ENCODE data around the gene POLR2F. TPM values are rescaled to one million over a fixed set of nuclear protein-coding genes. Genes with fewer than 3 reads are reported as not detected.

POLR2F gene
- total RNA-seq, 1 experiment from 2014 or later: 107 TPM

DNA sequence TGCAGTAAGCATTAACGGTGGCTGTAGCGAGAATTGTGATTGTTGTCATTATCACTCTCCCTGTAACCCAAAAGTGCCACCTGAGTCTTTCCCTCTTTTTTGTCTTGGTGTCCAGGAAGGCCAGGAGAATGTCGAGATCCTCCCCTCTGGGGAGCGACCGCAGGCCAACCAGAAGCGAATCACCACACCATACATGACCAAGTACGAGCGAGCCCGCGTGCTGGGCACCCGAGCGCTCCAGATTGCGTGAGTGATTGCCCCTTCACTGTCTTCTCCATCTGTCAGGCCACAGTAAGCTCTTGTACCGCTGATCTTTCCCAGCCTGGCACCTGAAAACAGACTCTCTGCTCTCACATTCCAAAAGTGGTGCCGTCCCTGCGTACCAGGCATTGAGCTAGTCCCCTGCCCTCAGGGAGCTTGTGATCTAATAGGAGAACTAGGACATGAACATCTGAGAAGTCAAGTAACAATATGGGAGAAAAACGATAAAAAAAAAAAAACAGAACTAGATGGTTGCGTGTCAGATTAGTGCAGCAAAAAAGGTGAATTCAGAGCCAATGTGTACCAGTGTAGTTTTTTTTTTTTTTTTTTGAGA is 5.8 kb downstream of the POLR2F start:
- H3K9ac ChIP-seq (ENCODE audit: low read length): no peak overlapping the region
- CTCF ChIA-PET: no interaction called here
- intact Hi-C loops (cut with micrococcal nuclease): no loop called here
- H3K4me1 ChIP-seq (ENCODE audit: control insufficient read depth in 1 of 2, insufficient read depth in 2 of 2, low read length in 2 of 2): peaks cover 5 to 11% of the 10 kb centered on the region in 2 experiments; a peak in 3 of 4 replicates
- no TSS peak for BruUV-seq (replicated peaks)
- no peak overlapping the region for H3K4me2 ChIP-seq (ENCODE audit: low read length)
- H3K4me3 ChIP-seq (replicated peaks in 1 of 2; ENCODE audit: low read depth in 1 of 2, low read length in 2 of 2): no peak overlapping the region
- no peaks in the 10 kb centered on the region for H3K9me2 ChIP-seq (ENCODE audit: insufficient read depth)
- no peaks in the 10 kb centered on the region for H4K20me1 ChIP-seq (ENCODE audit: insufficient read depth)
- no peak overlapping the region for H3K27ac ChIP-seq (ENCODE audit: low read depth, low read length)
- RAD21 ChIA-PET (ENCODE audit: low non-redundant PET in 1 of 2, low total read pairs in 2 of 2, uncharacterized antibody in 2 of 2, unreplicated experiment in 2 of 2): no interaction called here
- H3K27me3 ChIP-seq (ENCODE audit: insufficient read depth, low read length): no peaks in the 10 kb centered on the region
- peaks cover 39 to 44% of the 10 kb centered on the region in 2 experiments for H3K36me3 ChIP-seq (ENCODE audit: control insufficient read depth in 1 of 2, insufficient read depth in 2 of 2, low read length in 2 of 2)
- H2AFZ ChIP-seq (ENCODE audit: low read depth, low read length, poor library complexity, severe bottlenecking): no peak overlapping the region
- H3K79me2 ChIP-seq (ENCODE audit: insufficient read depth, low read length): peaks cover 50% of the 10 kb centered on the region
- POLR2A ChIA-PET: interaction anchor here (1.3 kb wide), 1 partner anchor 146 kb away, joined by 5 read pairs; no protein-coding TSS in a partner anchor
- no peak for DNase-seq (ENCODE audit: low read depth, low spot score)
- ATAC-seq: no peak
- TF ChIP-seq SIN3A (IDR thresholded peaks at IDR 0.05; ENCODE audit: low read depth): no peak
- no peak for TF ChIP-seq CBX3 (IDR thresholded peaks at IDR 0.05; ENCODE audit: low read depth)
- no peak for TF ChIP-seq ELF1 (IDR thresholded peaks at IDR 0.05; ENCODE audit: borderline replicate concordance, low read depth)
- TF ChIP-seq TCF7L2 (IDR thresholded peaks at IDR 0.05; ENCODE audit: borderline replicate concordance, extremely low read depth, insufficient read depth, insufficient read length): no peak
- no peak for TF ChIP-seq JUND (IDR thresholded peaks at IDR 0.05)
- TF ChIP-seq, protein P1, sequence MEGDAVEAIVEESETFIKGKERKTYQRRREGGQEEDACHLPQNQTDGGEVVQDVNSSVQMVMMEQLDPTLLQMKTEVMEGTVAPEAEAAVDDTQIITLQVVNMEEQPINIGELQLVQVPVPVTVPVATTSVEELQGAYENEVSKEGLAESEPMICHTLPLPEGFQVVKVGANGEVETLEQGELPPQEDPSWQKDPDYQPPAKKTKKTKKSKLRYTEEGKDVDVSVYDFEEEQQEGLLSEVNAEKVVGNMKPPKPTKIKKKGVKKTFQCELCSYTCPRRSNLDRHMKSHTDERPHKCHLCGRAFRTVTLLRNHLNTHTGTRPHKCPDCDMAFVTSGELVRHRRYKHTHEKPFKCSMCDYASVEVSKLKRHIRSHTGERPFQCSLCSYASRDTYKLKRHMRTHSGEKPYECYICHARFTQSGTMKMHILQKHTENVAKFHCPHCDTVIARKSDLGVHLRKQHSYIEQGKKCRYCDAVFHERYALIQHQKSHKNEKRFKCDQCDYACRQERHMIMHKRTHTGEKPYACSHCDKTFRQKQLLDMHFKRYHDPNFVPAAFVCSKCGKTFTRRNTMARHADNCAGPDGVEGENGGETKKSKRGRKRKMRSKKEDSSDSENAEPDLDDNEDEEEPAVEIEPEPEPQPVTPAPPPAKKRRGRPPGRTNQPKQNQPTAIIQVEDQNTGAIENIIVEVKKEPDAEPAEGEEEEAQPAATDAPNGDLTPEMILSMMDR (IDR thresholded peaks at IDR 0.05 in 2 of 3, conservative IDR thresholded peaks at IDR 0.05 in 1 of 3; ENCODE audit: borderline replicate concordance in 1 of 3, insufficient read depth in 1 of 3, low read depth in 2 of 3, low read length in 2 of 3): no peak
- TF ChIP-seq POLR2A (IDR thresholded peaks at IDR 0.05; ENCODE audit: borderline replicate concordance, extremely low read depth, insufficient read depth, insufficient read length): no peak
- no peak for TF ChIP-seq CEBPB (IDR thresholded peaks at IDR 0.05; ENCODE audit: low read depth)
- TF ChIP-seq, protein P2, sequence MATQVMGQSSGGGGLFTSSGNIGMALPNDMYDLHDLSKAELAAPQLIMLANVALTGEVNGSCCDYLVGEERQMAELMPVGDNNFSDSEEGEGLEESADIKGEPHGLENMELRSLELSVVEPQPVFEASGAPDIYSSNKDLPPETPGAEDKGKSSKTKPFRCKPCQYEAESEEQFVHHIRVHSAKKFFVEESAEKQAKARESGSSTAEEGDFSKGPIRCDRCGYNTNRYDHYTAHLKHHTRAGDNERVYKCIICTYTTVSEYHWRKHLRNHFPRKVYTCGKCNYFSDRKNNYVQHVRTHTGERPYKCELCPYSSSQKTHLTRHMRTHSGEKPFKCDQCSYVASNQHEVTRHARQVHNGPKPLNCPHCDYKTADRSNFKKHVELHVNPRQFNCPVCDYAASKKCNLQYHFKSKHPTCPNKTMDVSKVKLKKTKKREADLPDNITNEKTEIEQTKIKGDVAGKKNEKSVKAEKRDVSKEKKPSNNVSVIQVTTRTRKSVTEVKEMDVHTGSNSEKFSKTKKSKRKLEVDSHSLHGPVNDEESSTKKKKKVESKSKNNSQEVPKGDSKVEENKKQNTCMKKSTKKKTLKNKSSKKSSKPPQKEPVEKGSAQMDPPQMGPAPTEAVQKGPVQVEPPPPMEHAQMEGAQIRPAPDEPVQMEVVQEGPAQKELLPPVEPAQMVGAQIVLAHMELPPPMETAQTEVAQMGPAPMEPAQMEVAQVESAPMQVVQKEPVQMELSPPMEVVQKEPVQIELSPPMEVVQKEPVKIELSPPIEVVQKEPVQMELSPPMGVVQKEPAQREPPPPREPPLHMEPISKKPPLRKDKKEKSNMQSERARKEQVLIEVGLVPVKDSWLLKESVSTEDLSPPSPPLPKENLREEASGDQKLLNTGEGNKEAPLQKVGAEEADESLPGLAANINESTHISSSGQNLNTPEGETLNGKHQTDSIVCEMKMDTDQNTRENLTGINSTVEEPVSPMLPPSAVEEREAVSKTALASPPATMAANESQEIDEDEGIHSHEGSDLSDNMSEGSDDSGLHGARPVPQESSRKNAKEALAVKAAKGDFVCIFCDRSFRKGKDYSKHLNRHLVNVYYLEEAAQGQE (IDR thresholded peaks at IDR 0.05; ENCODE audit: low read depth): no peak
- H3K9me3 ChIP-seq (ENCODE audit: control insufficient read depth in 1 of 2, insufficient read depth in 1 of 2, low read depth in 1 of 2, low read length in 2 of 2): no peaks in the 10 kb centered on the region
